Mesothelial cell of epicardium (in vitro differentiated cells): ENCODE results near the gene CERKL. TPM values are rescaled to one million over a fixed set of nuclear protein-coding genes. Genes with fewer than 3 reads are reported as not detected.

Experiments
- DNase-seq, 2 experiments: peaks; one replicate each; pipeline ENCODE4 v3.0.0; 2021; ENCODE audit warnings: low spot score in 2 of 2; ENCODE audit not compliant: unreplicated experiment in 2 of 2
- H3K27ac Mint-ChIP-seq: 2 replicates; pipeline ENCODE4 v1.8.0; 2021; ENCODE audit warnings: mixed read lengths
- H3K27me3 Mint-ChIP-seq: 2 replicates; pipeline ENCODE4 v1.8.0; 2021; ENCODE audit warnings: low read depth, mixed read lengths
- H3K36me3 Mint-ChIP-seq: 2 replicates; pipeline ENCODE4 v1.8.0; 2021; ENCODE audit warnings: mixed read lengths
- H3K4me1 Mint-ChIP-seq: 2 replicates; pipeline ENCODE4 v1.8.0; 2021; ENCODE audit warnings: mixed read lengths
- H3K4me3 Mint-ChIP-seq: 2 replicates; pipeline ENCODE4 v1.8.0; 2021; ENCODE audit warnings: mild to moderate bottlenecking, moderate library complexity, mixed read lengths
- H3K9me3 Mint-ChIP-seq: 2 replicates; pipeline ENCODE4 v1.8.0; 2021; ENCODE audit warnings: mixed read lengths
- CTCF ChIP-seq: fragments of 200-600 bp; sonication (generic); IDR thresholded peaks from one replicate; pipeline ENCODE4 v1.5.0; 2021; ENCODE audit warnings: antibody characterized with exemption; ENCODE audit not compliant: unreplicated experiment
- total RNA-seq: library from RNA; stranded (reverse); gene quantifications from 3 replicates; pipeline ENCODE4 v1.2.1, GENCODE V29; 2021

The CERKL gene
- total RNA-seq, 1 donor from 2014 or later: not detected

GRCh38 chr2:181540421-181540820, 116.5 kb downstream of the CERKL start:
- H3K27ac Mint-ChIP-seq: no peak overlapping the region
- no peaks in the 10 kb centered on the region for H3K36me3 Mint-ChIP-seq
- H3K9me3 Mint-ChIP-seq: peaks cover 11% of the 10 kb centered on the region
- DNase-seq: no peak
- no peak overlapping the region for H3K4me3 Mint-ChIP-seq
- H3K27me3 Mint-ChIP-seq: no peaks in the 10 kb centered on the region
- no peak for TF ChIP-seq CTCF
- H3K4me1 Mint-ChIP-seq: no peaks in the 10 kb centered on the region

- H3K36me3 Mint-ChIP-seq: no peaks in the 10 kb centered on the region
- DNase-seq: no peak
- H3K9me3 Mint-ChIP-seq: peaks cover 11% of the 10 kb centered on the region
- peaks cover 4% of the 10 kb centered on the region for H3K27me3 Mint-ChIP-seq
- no peak overlapping the region for H3K27ac Mint-ChIP-seq
- no peaks in the 10 kb centered on the region for H3K4me1 Mint-ChIP-seq
- H3K4me3 Mint-ChIP-seq: no peak overlapping the region
- TF ChIP-seq CTCF: no peak
Measured at GRCh38 chr2:181536730-181537129, 120.2 kb downstream of the CERKL start.

- no peak overlapping the region for H3K4me3 Mint-ChIP-seq
- no peak for TF ChIP-seq CTCF
- H3K27ac Mint-ChIP-seq: no peak overlapping the region
- no peak for DNase-seq
- peaks cover 3% of the 10 kb centered on the region for H3K27me3 Mint-ChIP-seq
- no peaks in the 10 kb centered on the region for H3K9me3 Mint-ChIP-seq
- no peaks in the 10 kb centered on the region for H3K4me1 Mint-ChIP-seq
- no peaks in the 10 kb centered on the region for H3K36me3 Mint-ChIP-seq
Measured at GRCh38 chr2:181528441-181528840, 128.5 kb downstream of the CERKL start.

GRCh38 chr2:181527058-181527457, 129.8 kb downstream of the CERKL start:
- DNase-seq: no peak
- Mint-ChIP-seq H3K4me3 (no peak overlapping the region), H3K4me1 (no peaks in the 10 kb centered on the region), H3K36me3 (no peaks in the 10 kb centered on the region), H3K27me3 (no peaks in the 10 kb centered on the region), H3K27ac (no peak overlapping the region), H3K9me3 (no peaks in the 10 kb centered on the region)
- TF ChIP-seq CTCF: no peak

GRCh38 chr2:181526014-181526413, 130.9 kb downstream of the CERKL start:
- no peak for DNase-seq
- H3K27ac Mint-ChIP-seq: no peak overlapping the region
- no peaks in the 10 kb centered on the region for H3K36me3 Mint-ChIP-seq
- no peaks in the 10 kb centered on the region for H3K9me3 Mint-ChIP-seq
- no peak overlapping the region for H3K4me3 Mint-ChIP-seq
- no peak for TF ChIP-seq CTCF
- H3K27me3 Mint-ChIP-seq: no peaks in the 10 kb centered on the region
- H3K4me1 Mint-ChIP-seq: no peaks in the 10 kb centered on the region

GRCh38 chr2:181523756-181524155, 133.1 kb downstream of the CERKL start:
- no peaks in the 10 kb centered on the region for H3K4me1 Mint-ChIP-seq
- H3K9me3 Mint-ChIP-seq: no peaks in the 10 kb centered on the region
- no peaks in the 10 kb centered on the region for H3K36me3 Mint-ChIP-seq
- no peak for DNase-seq
- H3K4me3 Mint-ChIP-seq: no peak overlapping the region
- no peak for TF ChIP-seq CTCF
- H3K27ac Mint-ChIP-seq: no peak overlapping the region
- H3K27me3 Mint-ChIP-seq: no peaks in the 10 kb centered on the region
